ENCODE measurements around the gene KRT40.

Gene KRT40

GRCh38 chr17:40950176-40950575, 34.0 kb downstream of the KRT40 start:
- DNase-seq: no peak

GRCh38 chr17:40949418-40949817, 34.7 kb downstream of the KRT40 start:
- DNase-seq: no peak

GRCh38 chr17:40947929-40948328, 36.2 kb downstream of the KRT40 start:
- DNase-seq: no peak

- no peak for DNase-seq
Measured at GRCh38 chr17:40945414-40945813, 38.7 kb downstream of the KRT40 start.

- DNase-seq: no peak
Measured at GRCh38 chr17:40944531-40944930, 39.6 kb downstream of the KRT40 start.

- DNase-seq: no peak
Measured at GRCh38 chr17:40942553-40942952, 41.6 kb downstream of the KRT40 start.

- DNase-seq: no peak
Measured at GRCh38 chr17:40940266-40940665, 43.9 kb downstream of the KRT40 start.

- no peak for DNase-seq
Measured at GRCh38 chr17:40938981-40939380, 45.1 kb downstream of the KRT40 start.

GRCh38 chr17:40937384-40937819, 46.7 kb downstream of the KRT40 start, which contains the start of gene KRT23:
Gene KRT23, minus strand, starts transcription at chr17:40937646. Its CDS starts 1,043 bp downstream, at chr17:40936603.
- no peak for DNase-seq

GRCh38 chr17:40936976-40937375, 47.1 kb downstream of the KRT40 start:
- DNase-seq: no peak

- no peak for DNase-seq
Measured at GRCh38 chr17:40936437-40936971, 47.6 kb downstream of the KRT40 start.

- DNase-seq: no peak
Measured at GRCh38 chr17:40935624-40936023, 48.5 kb downstream of the KRT40 start.

- DNase-seq: no peak
Measured at GRCh38 chr17:40932608-40933007, 51.5 kb downstream of the KRT40 start.

- DNase-seq: no peak
Measured at GRCh38 chr17:40931311-40931710, 52.8 kb downstream of the KRT40 start.

All from activated CD4-positive, alpha-beta T cell treated with anti-CD3 and anti-CD28 coated beads, Interleukin-2, amount 50 U/mL, for 4 hours (primary cell).